ENCODE data around the gene CCDC187. TPM values are rescaled to one million over a fixed set of nuclear protein-coding genes. Genes with fewer than 3 reads are reported as not detected.

The CCDC187 gene
- total RNA-seq, 1 donor from 2014 or later: 0.47 TPM

- no peak overlapping the region for H3K4me3 Mint-ChIP-seq
Observed at GRCh38 chr9:136251264-136252115, 52.4 kb downstream of the CCDC187 start.

GRCh38 chr9:136250676-136251075 lies 53.2 kb downstream of the CCDC187 start:
- no peak overlapping the region for H3K4me3 Mint-ChIP-seq

More at GRCh38 chr9:136251264-136252115, 52.4 kb downstream of the CCDC187 start:
- peaks cover 3% of the 10 kb centered on the region for H3K4me1 Mint-ChIP-seq
- H3K27me3 Mint-ChIP-seq (ENCODE audit: low read depth): peaks cover 13% of the 10 kb centered on the region
- no peak overlapping the region for H3K27ac Mint-ChIP-seq
- no peaks in the 10 kb centered on the region for H3K36me3 Mint-ChIP-seq
- DNase-seq (ENCODE audit: low spot score in 2 of 2, unreplicated experiment in 2 of 2): no peak
- no peaks in the 10 kb centered on the region for H3K9me3 Mint-ChIP-seq
- TF ChIP-seq CTCF (IDR thresholded peaks at IDR 0.05; ENCODE audit: unreplicated experiment): no peak

GRCh38 chr9:136249877-136250559 lies 53.9 kb downstream of the CCDC187 start:
- Mint-ChIP-seq H3K4me3 (no peak overlapping the region), H3K9me3 (no peaks in the 10 kb centered on the region), H3K36me3 (no peaks in the 10 kb centered on the region), H3K4me1 (peaks cover 5% of the 10 kb centered on the region), H3K27me3 (ENCODE audit: low read depth) (peaks cover 12% of the 10 kb centered on the region), H3K27ac (no peak overlapping the region)
- DNase-seq (ENCODE audit: low spot score in 2 of 2, unreplicated experiment in 2 of 2): no peak
- no peak for TF ChIP-seq CTCF (IDR thresholded peaks at IDR 0.05; ENCODE audit: unreplicated experiment)

More at GRCh38 chr9:136250676-136251075, 53.2 kb downstream of the CCDC187 start:
- no peak for TF ChIP-seq CTCF (IDR thresholded peaks at IDR 0.05; ENCODE audit: unreplicated experiment)
- H3K27me3 Mint-ChIP-seq (ENCODE audit: low read depth): peaks cover 13% of the 10 kb centered on the region
- H3K27ac Mint-ChIP-seq: no peak overlapping the region
- peaks cover 3% of the 10 kb centered on the region for H3K4me1 Mint-ChIP-seq
- no peaks in the 10 kb centered on the region for H3K36me3 Mint-ChIP-seq
- no peak for DNase-seq (ENCODE audit: low spot score in 2 of 2, unreplicated experiment in 2 of 2)
- no peaks in the 10 kb centered on the region for H3K9me3 Mint-ChIP-seq

- H3K36me3 Mint-ChIP-seq: no peaks in the 10 kb centered on the region
- H3K27ac Mint-ChIP-seq: no peak overlapping the region
Observed at GRCh38 chr9:136248951-136249876, 54.7 kb downstream of the CCDC187 start.

More at GRCh38 chr9:136248951-136249876, 54.7 kb downstream of the CCDC187 start:
- no peak overlapping the region for H3K4me3 Mint-ChIP-seq
- H3K9me3 Mint-ChIP-seq: no peaks in the 10 kb centered on the region
- TF ChIP-seq CTCF (IDR thresholded peaks at IDR 0.05; ENCODE audit: unreplicated experiment): no peak
- peaks cover 13% of the 10 kb centered on the region for H3K4me1 Mint-ChIP-seq
- H3K27me3 Mint-ChIP-seq (ENCODE audit: low read depth): peaks cover 10% of the 10 kb centered on the region
- no peak for DNase-seq (ENCODE audit: low spot score in 2 of 2, unreplicated experiment in 2 of 2)

Data from mesothelial cell of epicardium (in vitro differentiated cells).